HG02970 (cell line): ENCODE data around the gene MORN4.
"Not testable (repeated sequence)": the region's sequence is repeated elsewhere in the genome, so short reads cannot be mapped to it uniquely, and the experiment has no call there.

Experiments
- ATAC-seq: cut with Tn5 transposase; IDR thresholded peaks from one replicate; pipeline ENCODE4 v1.9.1; 2021; ENCODE audit warnings: mild to moderate bottlenecking, moderate library complexity, moderate number of reproducible peaks; ENCODE audit not compliant: unreplicated experiment, low FRiP score

MORN4 gene

GRCh38 chr10:97642471-97643159 lies 9.3 kb upstream of the MORN4 start:
- not testable (repeated sequence) for ATAC-seq

GRCh38 chr10:97640868-97641811 lies 7.8 kb upstream of the MORN4 start:
- no peak for ATAC-seq

GRCh38 chr10:97640174-97640867 lies 7.0 kb upstream of the MORN4 start, which contains the start of gene PI4K2A:
PI4K2A (plus strand) TSS chr10:97640671; CDS start chr10:97640743, 72 bp downstream.
- ATAC-seq, result peak; percentile 97

GRCh38 chr10:97639090-97639489 lies 5.8 kb upstream of the MORN4 start:
- not testable (repeated sequence) for ATAC-seq

GRCh38 chr10:97635577-97635976 lies 2.3 kb upstream of the MORN4 start:
- ATAC-seq, result no peak

- no peak for ATAC-seq
Observed at GRCh38 chr10:97633921-97634320, 621 bp upstream of the MORN4 start.

- ATAC-seq, result no peak
Observed at GRCh38 chr10:97631098-97631497, 2.2 kb downstream of the MORN4 start.

- ATAC-seq, result no peak
Observed at GRCh38 chr10:97629289-97629688, 4.0 kb downstream of the MORN4 start.

GRCh38 chr10:97628228-97628627 lies 5.1 kb downstream of the MORN4 start:
- no peak for ATAC-seq

- no peak for ATAC-seq
Observed at GRCh38 chr10:97627731-97628130, 5.6 kb downstream of the MORN4 start.

GRCh38 chr10:97623277-97623676 lies 10.0 kb downstream of the MORN4 start:
- no peak for ATAC-seq

GRCh38 chr10:97618733-97619132 lies 14.6 kb downstream of the MORN4 start:
- ATAC-seq, result no peak

GRCh38 chr10:97618285-97618684 lies 15.0 kb downstream of the MORN4 start:
- no peak for ATAC-seq

GRCh38 chr10:97612386-97612785 lies 20.9 kb downstream of the MORN4 start:
- ATAC-seq, result no peak

- no peak for ATAC-seq
Observed at GRCh38 chr10:97611473-97611872, 21.8 kb downstream of the MORN4 start.

GRCh38 chr10:97608991-97609561 lies 24.2 kb downstream of the MORN4 start:
- ATAC-seq, result no peak

GRCh38 chr10:97607095-97607636 lies 26.1 kb downstream of the MORN4 start:
- no peak for ATAC-seq

- no peak for ATAC-seq
Observed at GRCh38 chr10:97601268-97602215, 31.8 kb downstream of the MORN4 start.

GRCh38 chr10:97600616-97601015 lies 32.7 kb downstream of the MORN4 start:
- no peak for ATAC-seq
